HG03378 (cell line): ENCODE data around the gene KRT14.
"Not testable (repeated sequence)": the region's sequence is repeated elsewhere in the genome, so short reads cannot be mapped to it uniquely, and the experiment has no call there.

Experiments
- ATAC-seq: cut with Tn5 transposase; IDR thresholded peaks from one replicate; pipeline ENCODE4 v1.9.1; 2021; ENCODE audit warnings: mild to moderate bottlenecking, moderate library complexity; ENCODE audit not compliant: unreplicated experiment

KRT14 gene

GRCh38 chr17:41586863-41587495, at the start of gene KRT14:
Gene KRT14, minus strand, starts transcription at chr17:41586895. Its CDS starts 61 bp downstream, at chr17:41586834.
- no peak for ATAC-seq

GRCh38 chr17:41635121-41636097, 48.7 kb upstream of the KRT14 start:
- no peak for ATAC-seq

GRCh38 chr17:41634639-41635038, 47.9 kb upstream of the KRT14 start:
- no peak for ATAC-seq

GRCh38 chr17:41633556-41634199, 47.0 kb upstream of the KRT14 start:
- ATAC-seq = no peak

GRCh38 chr17:41632482-41633105, 45.9 kb upstream of the KRT14 start:
- no peak for ATAC-seq

- ATAC-seq = no peak
Measured at GRCh38 chr17:41631898-41632285, 45.2 kb upstream of the KRT14 start.

GRCh38 chr17:41631025-41631897, 44.6 kb upstream of the KRT14 start:
- no peak for ATAC-seq

GRCh38 chr17:41629826-41630670, 43.4 kb upstream of the KRT14 start:
- ATAC-seq = no peak

- ATAC-seq = no peak
Measured at GRCh38 chr17:41629316-41629715, 42.6 kb upstream of the KRT14 start.

GRCh38 chr17:41628621-41629255, 42.0 kb upstream of the KRT14 start:
- ATAC-seq = not testable (repeated sequence)

GRCh38 chr17:41628073-41628370, 41.3 kb upstream of the KRT14 start:
- ATAC-seq = not testable (repeated sequence)

GRCh38 chr17:41627316-41628072, 40.8 kb upstream of the KRT14 start:
- no peak for ATAC-seq

GRCh38 chr17:41626914-41627295, 40.2 kb upstream of the KRT14 start:
- ATAC-seq = not testable (repeated sequence)

GRCh38 chr17:41626028-41626913, 39.6 kb upstream of the KRT14 start:
- not testable (repeated sequence) for ATAC-seq

- ATAC-seq = no peak
Measured at GRCh38 chr17:41625602-41626001, 38.9 kb upstream of the KRT14 start.

GRCh38 chr17:41624208-41625101, 37.8 kb upstream of the KRT14 start, which contains the start of gene KRT17:
Gene KRT17, minus strand, starts transcription at chr17:41624575. Its CDS starts 66 bp downstream, at chr17:41624509.
- ATAC-seq = no peak
